ENCODE measurements around the gene STT3B.
"Not testable (repeated sequence)": the region's sequence is repeated elsewhere in the genome, so short reads cannot be mapped to it uniquely, and the experiment has no call there.

STT3B gene

GRCh38 chr3:31532587-31533168 is at the start of gene STT3B:
Gene STT3B, plus strand, starts transcription at chr3:31532925. Its CDS starts 74 bp downstream, at chr3:31532999.
- peak; percentile 95 for DNase-seq

DNA sequence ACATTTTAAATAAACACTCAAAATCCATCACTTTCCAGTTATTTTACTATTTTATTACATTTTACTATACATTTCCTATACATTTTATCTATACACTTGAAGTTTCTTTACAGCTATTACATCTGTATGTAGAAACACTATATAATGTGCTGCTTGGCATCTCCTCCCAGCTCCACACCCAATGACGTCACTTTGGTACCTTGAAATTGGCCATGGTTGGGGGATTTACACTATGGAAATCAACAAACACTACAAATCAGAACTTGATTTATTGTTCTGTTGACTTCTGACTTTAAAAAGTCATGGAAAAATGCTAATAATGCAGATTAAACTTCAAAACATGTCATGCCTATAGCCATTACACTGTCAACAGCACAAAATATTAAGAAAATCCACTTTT is 48.9 kb upstream of the STT3B start:
- DNase-seq = no peak

- DNase-seq = peak; percentile 58
Measured at GRCh38 chr3:31485196-31485595, 47.5 kb upstream of the STT3B start.

DNA sequence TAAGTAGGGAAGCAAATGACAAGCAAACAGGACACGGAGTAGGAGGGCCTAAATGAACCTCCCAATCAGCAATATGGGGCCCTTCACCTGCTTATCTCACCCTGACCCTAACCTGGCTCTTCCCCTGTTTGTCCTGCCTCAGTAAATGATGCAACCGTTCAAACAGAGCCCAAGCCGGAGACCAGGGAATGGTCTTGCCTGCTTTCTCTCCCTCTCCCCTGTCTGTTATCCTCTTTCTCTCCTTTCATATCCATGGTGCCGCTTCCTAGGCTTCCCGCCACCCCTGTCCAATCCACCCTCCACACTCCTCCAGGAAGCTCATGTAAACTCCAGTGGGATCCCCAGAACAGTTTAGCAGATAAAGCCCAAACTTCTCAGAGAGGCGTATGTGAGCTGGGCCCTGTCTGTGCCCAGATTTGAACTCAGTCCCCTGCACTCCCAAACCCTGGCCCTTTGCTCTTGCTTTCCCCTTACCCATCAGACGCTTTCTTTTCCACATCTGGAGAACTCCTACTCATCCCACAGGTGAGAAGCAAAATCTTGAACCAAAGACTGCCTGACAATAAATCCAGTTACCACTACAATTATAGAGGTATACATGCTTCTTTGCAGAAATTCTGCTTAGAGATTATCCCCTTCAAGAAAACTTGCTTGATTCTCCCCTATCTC is 45.7 kb upstream of the STT3B start:
- DNase-seq = no peak

GRCh38 chr3:31488475-31489017 is 44.2 kb upstream of the STT3B start:
- DNase-seq = no peak

DNA sequence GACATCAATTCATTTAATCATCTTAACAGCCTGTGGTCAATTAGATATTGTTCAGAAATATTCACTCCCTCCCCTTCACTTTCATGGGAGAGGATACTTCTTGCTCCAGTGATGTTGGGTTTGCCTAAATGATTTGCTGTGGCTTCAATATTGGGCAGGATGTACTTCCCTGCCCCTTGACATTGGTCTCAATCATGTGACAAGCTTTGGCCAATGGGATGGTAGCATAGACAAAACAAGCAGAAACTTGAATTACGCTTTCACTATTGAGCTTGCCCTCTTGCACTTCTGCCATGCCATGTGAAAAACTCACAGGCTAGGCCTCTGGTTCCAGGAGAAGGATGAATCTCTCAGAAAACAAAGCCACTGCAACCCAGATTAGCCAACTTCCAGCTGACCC is 42.2 kb upstream of the STT3B start:
- no peak for DNase-seq

DNA sequence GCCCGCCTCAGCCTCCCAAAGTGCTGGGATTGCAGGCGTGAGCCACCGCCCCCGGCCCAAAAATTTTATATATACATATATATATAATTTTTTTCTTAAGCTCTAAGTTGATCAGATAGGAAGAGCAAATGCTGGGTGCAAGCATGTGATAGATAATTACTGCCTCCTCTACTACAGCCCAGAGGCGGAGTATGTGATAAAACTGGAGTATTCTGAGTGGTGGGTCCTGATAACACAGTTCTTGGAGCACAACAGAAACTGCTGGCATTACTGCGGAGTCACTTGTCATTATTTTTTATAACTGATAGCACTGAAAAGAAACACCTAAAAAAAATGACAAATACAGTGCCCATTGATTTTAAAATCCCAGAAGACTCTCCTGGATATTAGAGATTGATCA is 41.1 kb upstream of the STT3B start:
- no peak for DNase-seq

GRCh38 chr3:31493149-31493548 is 39.6 kb upstream of the STT3B start:
- DNase-seq = no peak

DNA sequence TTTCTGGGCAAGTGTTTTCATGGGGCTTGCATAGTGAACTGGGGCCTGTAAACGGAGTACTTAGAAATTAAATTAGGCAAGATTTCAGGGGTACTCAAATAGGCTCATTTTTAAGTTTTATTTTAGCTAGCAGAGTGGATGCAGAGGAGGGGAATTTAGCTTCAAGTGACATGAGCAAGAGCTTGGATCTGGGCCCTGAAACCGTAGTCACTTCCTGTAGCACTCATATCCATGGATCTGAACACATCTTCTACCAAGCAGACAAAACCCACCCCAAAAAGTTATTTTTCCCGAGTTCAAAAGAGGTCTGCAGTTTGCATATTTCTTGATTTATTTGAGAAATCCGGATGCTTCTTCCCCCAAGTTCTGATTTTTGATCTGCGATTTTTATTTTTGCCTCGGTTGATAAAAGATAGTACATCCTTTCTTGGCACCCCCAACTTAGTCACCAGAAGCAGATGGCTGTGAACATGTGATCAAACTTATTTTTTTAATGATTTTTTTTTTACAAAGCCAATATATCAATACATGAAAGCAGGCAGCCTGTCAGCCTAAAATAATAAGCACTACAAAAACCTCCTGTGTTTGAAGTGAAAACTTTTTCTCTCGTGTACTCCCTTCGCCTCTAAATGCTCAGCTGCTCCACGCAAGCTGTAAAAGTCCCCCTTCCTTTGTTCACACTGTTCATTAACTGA is 36.6 kb upstream of the STT3B start:
- no peak for DNase-seq

GRCh38 chr3:31498791-31499190 is 33.9 kb upstream of the STT3B start:
- no peak for DNase-seq

- no peak for DNase-seq
Measured at GRCh38 chr3:31499281-31499680, 33.4 kb upstream of the STT3B start.

DNA sequence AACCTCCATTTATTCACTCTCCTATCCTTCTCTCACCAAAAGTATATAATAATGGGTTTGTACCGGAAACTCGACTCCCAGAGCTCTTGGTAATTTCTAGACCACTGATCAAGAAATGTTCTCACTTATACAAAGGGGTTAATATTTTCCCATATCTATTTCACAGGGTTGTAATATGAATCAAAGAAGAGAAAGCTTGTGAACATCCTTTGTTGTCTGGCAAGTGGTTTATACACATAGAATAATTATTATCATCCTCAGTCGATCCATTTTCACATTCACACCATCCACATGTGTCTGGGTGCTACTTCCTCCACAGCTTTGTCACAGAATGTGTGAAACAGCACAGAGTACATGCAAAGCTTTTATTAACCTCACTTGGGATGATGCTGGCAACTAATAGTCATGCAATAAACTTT is 29.9 kb upstream of the STT3B start:
- no peak for DNase-seq

- no peak for DNase-seq
Measured at GRCh38 chr3:31503456-31503855, 29.3 kb upstream of the STT3B start.

DNA sequence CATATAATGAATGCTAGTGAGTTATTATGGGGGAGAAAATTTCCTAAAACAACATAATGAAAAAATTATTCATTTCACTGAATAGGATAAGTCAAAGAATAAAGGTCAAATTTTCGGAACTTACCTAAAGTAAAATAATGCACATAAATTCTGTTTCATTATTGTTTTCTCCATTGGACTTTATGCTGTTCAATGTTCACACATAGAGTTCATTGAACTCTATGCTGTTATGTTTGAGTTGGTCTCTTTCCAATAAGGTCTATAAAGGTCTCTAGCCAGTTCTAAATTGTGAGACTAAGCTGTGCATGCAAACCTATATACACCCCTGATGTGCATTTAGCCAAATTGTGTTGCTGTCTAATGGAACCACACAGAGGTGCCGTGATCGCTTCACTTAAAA is 28.5 kb upstream of the STT3B start:
- no peak for DNase-seq

- DNase-seq = no peak
Measured at GRCh38 chr3:31505371-31506048, 27.2 kb upstream of the STT3B start.

DNA sequence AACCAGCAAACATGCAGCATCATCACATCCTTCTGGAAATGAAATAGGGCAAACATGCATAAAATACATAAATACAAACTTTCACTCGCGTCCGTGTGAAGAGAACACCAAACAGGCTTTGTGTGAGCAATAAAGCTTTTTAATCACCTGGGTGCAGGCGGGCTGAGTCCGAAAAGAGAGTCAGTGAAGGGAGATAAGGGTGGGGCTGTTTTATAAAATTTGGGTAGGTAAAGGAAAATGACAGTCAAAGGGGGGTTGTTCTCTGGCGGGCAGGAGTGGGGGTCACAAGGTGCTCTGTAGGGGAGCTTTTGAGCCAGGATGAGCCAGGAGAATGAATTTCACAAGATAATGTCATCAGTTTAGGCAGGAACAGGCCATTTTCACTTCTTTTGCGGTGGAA is 26.2 kb upstream of the STT3B start:
- not testable (repeated sequence) for DNase-seq

DNA sequence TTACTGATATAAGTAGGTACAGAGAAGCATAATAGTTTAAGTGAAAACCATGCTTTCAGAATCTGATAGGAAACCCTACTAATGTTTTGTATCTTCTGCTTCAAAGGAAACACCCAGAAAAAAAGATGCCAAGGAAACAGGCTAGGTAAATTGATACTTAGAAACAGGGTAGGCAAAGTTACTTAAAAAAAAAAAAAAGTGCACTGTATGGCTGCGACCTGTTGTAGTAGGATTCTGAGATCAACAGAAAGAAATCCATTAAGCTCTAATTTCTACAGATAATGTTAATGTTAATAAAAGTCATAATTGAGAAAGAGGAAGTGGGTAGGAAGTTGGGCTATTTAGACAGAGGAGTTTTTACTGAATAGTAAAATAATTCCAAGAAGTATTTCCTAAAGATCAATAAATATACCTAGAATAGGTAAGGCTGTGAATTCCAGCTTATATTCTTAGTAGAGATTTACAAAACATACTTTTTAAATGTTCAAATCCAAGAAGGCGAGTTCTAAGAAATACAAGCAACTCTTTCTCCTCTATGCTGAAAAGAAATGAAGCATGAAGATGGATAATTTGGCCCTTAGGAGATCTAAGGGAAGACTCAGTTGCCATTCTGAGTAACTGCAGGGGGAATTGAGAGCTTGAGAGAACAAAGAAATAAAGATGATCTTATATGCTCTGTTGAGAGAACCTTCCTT is 24.1 kb upstream of the STT3B start:
- no peak for DNase-seq

- DNase-seq = no peak
Measured at GRCh38 chr3:31509147-31509728, 23.5 kb upstream of the STT3B start.

DNA sequence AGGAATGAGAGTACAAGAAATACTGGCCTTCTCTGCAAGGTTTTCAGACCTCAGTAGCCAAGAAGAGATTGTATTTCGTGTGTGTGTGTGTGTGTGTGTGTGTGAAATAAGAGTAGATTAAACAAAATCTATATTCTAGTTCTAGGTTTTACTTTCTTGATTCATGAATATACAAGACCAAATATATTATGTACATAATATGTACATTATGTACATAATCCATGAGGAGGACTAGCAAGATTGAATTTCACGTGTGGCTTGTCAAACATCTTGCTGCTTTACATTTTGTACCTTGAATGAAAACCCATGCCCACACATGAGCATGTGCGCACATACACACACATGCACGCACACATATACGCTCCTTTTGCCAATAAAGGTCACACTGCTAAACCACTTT is 18.2 kb upstream of the STT3B start:
- no peak for DNase-seq

DNA sequence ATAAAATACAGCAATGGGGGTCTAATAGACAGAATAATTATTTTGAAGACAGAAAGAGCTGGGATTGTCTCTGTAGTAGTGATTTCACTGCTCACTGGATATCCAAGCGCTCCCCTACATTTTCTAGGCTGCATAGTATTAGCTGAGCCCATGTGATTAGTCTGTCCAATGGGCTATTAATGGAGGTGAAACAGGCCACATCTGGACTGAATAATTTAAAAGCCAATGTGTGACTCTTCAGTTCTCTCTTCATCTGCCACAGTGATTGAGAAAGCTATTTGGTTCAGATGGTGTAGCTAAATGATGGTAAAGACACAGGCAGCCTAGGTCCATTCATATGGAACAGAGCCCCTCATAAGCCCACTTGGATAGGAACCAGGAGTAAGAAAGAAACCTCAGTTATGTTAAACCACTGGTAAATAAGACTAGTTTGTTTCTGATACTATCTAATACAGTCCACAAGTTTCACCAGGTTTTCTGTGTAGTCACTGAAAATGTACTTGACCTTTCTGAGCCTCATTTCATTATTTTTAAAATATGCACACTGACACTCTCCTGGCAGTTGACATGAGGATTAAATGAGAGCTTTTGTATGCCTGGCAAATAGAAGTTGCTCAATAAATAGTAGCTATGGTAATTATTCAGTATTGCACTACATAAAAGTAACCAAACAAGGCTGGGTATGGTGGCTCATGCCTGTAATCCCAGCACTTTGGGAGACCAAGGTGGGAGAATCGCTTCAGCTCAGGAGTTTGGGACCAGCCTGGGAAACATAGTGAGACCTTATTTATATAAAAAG is 17.0 kb upstream of the STT3B start:
- no peak for DNase-seq

- DNase-seq = no peak
Measured at GRCh38 chr3:31516757-31517156, 16.0 kb upstream of the STT3B start.

- no peak for DNase-seq
Measured at GRCh38 chr3:31521468-31521867, 11.3 kb upstream of the STT3B start.

Measured in hematopoietic multipotent progenitor cell treated with erythropoietin and hydrocortisone succinate and interleukin-3 and kit ligand, for 4 days (in vitro differentiated cells).